ENCODE measurements around the gene GPC1.

DNA sequence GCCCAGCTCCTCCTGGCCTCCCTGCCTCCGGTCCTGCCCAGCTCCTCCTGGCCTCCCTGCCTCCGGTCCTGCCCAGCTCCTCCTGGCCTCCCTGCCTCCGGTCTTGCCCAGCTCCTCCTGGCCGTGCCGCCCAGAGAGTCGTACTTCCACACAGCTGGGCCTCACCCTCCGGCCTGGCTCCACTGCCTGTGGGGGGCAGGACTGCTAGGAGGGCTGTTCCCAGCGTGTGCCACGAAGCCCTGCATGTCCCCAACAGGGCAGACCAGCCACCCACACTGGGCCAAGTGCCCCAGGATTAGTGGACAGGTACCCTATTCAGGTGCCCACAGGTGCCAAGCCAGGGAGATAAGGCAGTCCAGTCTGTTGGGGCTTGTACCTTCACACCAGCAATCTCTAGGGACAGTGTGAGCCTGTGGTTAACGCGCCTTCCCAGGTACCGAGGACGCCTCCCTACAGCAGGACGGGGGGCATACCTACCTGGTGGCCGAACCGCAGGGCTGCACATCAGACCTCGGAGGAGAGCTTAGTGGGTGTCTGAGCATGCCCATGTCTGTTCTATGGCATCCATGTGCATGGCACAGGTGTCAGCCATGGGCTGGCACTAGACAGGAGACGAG, 5.3 kb downstream of the GPC1 start:
- TF ChIP-seq CTCF (IDR thresholded peaks at IDR 0.05) (no peak), EZH2 (IDR thresholded peaks at IDR 0.05; ENCODE audit: borderline replicate concordance, insufficient read depth, low read depth, low read length, poor library complexity, severe bottlenecking) (no peak)
